Peyer's patch (tissue), 4 donors: ENCODE measurements around the gene CHST8.

Source experiments
- POLR2A ChIP-seq, 2 donors: fragments of 450-650 bp; IDR thresholded peaks; one replicate each; pipeline ENCODE4 v1.5.1; 2017; ENCODE audit warnings: antibody characterized with exemption in 2 of 2, mild to moderate bottlenecking in 2 of 2, moderate library complexity in 2 of 2
- TF ChIP-seq, protein P1 (sequence below), 6 experiments: fragments of 450-650 bp in 4 of 6; fragments of 200-600 bp in 2 of 6; sonication (generic) in 1 of 6; IDR thresholded peaks; one replicate each; pipeline ENCODE4 v1.5.1; 2017 to 2019; ENCODE audit warnings: antibody characterized with exemption in 6 of 6, mild to moderate bottlenecking in 3 of 6, moderate library complexity in 1 of 6

DNA sequence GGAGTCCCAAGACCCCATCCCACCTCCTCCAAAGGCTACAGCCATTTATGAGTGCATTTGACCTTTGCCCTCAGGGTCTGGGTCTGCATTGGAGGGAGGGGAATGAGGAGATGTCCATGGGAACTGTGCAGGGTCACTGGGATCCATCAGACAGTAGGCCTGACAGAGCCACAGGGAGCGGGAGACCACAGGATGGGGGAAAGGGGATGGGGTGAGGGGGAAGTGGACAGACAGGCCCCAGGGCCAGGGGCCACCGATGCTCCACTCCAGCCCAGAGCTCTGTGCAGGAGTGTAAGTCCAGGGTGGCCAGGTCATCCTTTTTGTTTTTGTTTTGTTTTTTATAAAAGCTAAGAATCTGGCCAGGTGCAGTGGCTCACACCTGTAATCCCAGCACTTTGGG is 82.5 kb downstream of the CHST8 start:
- TF ChIP-seq, protein P1, sequence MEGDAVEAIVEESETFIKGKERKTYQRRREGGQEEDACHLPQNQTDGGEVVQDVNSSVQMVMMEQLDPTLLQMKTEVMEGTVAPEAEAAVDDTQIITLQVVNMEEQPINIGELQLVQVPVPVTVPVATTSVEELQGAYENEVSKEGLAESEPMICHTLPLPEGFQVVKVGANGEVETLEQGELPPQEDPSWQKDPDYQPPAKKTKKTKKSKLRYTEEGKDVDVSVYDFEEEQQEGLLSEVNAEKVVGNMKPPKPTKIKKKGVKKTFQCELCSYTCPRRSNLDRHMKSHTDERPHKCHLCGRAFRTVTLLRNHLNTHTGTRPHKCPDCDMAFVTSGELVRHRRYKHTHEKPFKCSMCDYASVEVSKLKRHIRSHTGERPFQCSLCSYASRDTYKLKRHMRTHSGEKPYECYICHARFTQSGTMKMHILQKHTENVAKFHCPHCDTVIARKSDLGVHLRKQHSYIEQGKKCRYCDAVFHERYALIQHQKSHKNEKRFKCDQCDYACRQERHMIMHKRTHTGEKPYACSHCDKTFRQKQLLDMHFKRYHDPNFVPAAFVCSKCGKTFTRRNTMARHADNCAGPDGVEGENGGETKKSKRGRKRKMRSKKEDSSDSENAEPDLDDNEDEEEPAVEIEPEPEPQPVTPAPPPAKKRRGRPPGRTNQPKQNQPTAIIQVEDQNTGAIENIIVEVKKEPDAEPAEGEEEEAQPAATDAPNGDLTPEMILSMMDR (IDR thresholded peaks at IDR 0.05), result no peak
- TF ChIP-seq POLR2A (IDR thresholded peaks at IDR 0.05), result no peak
